NCI-H526 treated with DMSO at 0.1 percent for 48 hours (cell line): Measurements from ENCODE around the gene NR6A1.

ENCODE experiments used
- DNase-seq: peaks from one replicate; lab custom pipeline; 2025; lab: John Stamatoyannopoulos, UW

NR6A1 gene

GRCh38 chr9:124795881-124796431 lies 24.8 kb upstream of the NR6A1 start:
- no peak for DNase-seq

- DNase-seq: no peak
Observed at GRCh38 chr9:124794902-124795491, 23.9 kb upstream of the NR6A1 start.

GRCh38 chr9:124793015-124793541 lies 22.0 kb upstream of the NR6A1 start:
- DNase-seq: no peak

- no peak for DNase-seq
Observed at GRCh38 chr9:124792257-124793014, 21.3 kb upstream of the NR6A1 start.

GRCh38 chr9:124790801-124791505 lies 19.8 kb upstream of the NR6A1 start:
- no peak for DNase-seq

GRCh38 chr9:124790301-124790700 lies 19.2 kb upstream of the NR6A1 start:
- no peak for DNase-seq

- DNase-seq: no peak
Observed at GRCh38 chr9:124789531-124789930, 18.4 kb upstream of the NR6A1 start.

- DNase-seq: no peak
Observed at GRCh38 chr9:124788542-124789217, 17.6 kb upstream of the NR6A1 start.

- DNase-seq: no peak
Observed at GRCh38 chr9:124786881-124787573, 15.9 kb upstream of the NR6A1 start.

- DNase-seq: no peak
Observed at GRCh38 chr9:124784509-124784908, 13.4 kb upstream of the NR6A1 start.

- DNase-seq: no peak
Observed at GRCh38 chr9:124783830-124784229, 12.7 kb upstream of the NR6A1 start.

GRCh38 chr9:124782661-124783574 lies 11.8 kb upstream of the NR6A1 start:
- DNase-seq: no peak

GRCh38 chr9:124781967-124782660 lies 11.0 kb upstream of the NR6A1 start:
- no peak for DNase-seq

- DNase-seq: no peak
Observed at GRCh38 chr9:124780757-124781151, 9.6 kb upstream of the NR6A1 start.

- no peak for DNase-seq
Observed at GRCh38 chr9:124780060-124780756, 9.1 kb upstream of the NR6A1 start.

- no peak for DNase-seq
Observed at GRCh38 chr9:124779368-124780059, 8.4 kb upstream of the NR6A1 start.

- no peak for DNase-seq
Observed at GRCh38 chr9:124778575-124779367, 7.7 kb upstream of the NR6A1 start.
